SK-MEL-5 (cell line): Measurements from ENCODE around the gene AKAIN1. TPM values are rescaled to one million over a fixed set of nuclear protein-coding genes. Genes with fewer than 3 reads are reported as not detected.

ENCODE experiments used
- DNase-seq: peaks from one replicate; pipeline ENCODE4 v3.0.0-alpha.2; 2016; ENCODE audit warnings: low read depth, low spot score
- in situ Hi-C: cut with HindIII; loops from 2 replicates; pipeline ENCODE4 v1.10.0; 2016; ENCODE audit warnings: low sequenced_read_pairs, high pct_unique_total_duplicates, low pct_unique_long_range_greater_than_20kb
- polyA plus RNA-seq, 2 experiments: library from polyadenylated mRNA; depleted of rRNA; stranded (reverse); fragments of >200 nt; gene quantifications; 2 replicates each; pipeline ENCODE4 v1.2.3, GENCODE V29; 2015
- total RNA-seq: library from RNA; depleted of rRNA; stranded (reverse); fragments of >200 nt; shearing (Covaris generic); gene quantifications from 2 replicates; pipeline ENCODE4 v1.2.3, GENCODE V29; 2014; rRNA removed

Gene AKAIN1, protein sequence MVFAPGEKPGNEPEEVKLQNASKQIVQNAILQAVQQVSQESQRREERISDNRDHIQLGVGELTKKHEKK
- not detected in 2 replicates for total RNA-seq
- not detected in 2 replicates for polyA plus RNA-seq (2015; cell fraction: cytosol; rRNA removed)
- not detected in 2 replicates for polyA plus RNA-seq (2015; cell fraction: nucleus; rRNA removed)

DNA sequence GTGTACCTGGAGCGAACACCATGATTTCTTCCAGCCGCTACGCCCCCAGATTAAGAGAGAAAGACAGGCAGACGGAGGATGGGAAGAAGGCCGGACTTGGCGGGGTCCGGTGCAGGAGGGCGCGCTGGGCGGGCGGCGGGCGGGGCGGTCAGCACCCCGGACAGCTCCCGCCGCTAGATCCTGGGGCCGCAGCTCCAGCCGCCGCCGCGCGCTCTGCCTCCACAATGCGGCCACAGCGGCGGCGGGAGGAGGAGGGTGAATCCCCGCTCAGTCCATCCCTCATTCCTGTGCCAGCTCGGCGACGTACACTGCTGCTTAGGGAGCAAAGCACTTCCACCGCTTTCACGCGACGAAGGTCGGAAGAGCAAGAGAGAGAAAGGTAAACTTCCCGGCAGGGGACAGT is at the start of gene AKAIN1:
Gene AKAIN1 (minus strand): TSS at position 226 of the 403 bp plus-strand sequence. CDS start 204 bp downstream, at position 22.
- in situ Hi-C loops = no loop called here

DNA sequence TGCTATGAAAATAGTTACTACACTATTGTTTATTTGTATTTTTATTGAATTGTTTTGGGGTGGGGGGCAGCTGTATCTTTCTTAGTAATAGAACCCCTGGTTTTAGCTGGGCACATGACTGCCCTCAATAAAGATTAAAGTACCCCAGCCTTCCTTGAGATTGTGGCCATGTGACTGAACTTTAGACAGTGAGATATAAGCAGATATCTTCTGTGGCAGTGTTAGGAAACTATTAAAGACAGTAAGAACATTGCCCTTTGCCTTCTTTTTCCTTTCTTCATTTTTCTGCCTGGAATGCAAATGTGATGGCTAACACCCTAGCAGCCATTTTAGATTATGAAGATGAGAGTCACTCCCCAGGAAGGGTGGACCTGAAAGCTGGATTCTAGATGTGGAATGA is 47.9 kb upstream of the AKAIN1 start:
- in situ Hi-C loops = no loop called here
- DNase-seq = no peak

More for the DNA sequence above, at the start of gene AKAIN1:
- peak; percentile 8 for DNase-seq

- in situ Hi-C loops = no loop called here
- no peak for DNase-seq
These were observed 42.4 kb upstream of the AKAIN1 start for GRCh38 chr18:5239447-5239846.

- DNase-seq = peak; percentile 6
- in situ Hi-C loops = no loop called here
These were observed 41.4 kb upstream of the AKAIN1 start for GRCh38 chr18:5238371-5238976.

DNA sequence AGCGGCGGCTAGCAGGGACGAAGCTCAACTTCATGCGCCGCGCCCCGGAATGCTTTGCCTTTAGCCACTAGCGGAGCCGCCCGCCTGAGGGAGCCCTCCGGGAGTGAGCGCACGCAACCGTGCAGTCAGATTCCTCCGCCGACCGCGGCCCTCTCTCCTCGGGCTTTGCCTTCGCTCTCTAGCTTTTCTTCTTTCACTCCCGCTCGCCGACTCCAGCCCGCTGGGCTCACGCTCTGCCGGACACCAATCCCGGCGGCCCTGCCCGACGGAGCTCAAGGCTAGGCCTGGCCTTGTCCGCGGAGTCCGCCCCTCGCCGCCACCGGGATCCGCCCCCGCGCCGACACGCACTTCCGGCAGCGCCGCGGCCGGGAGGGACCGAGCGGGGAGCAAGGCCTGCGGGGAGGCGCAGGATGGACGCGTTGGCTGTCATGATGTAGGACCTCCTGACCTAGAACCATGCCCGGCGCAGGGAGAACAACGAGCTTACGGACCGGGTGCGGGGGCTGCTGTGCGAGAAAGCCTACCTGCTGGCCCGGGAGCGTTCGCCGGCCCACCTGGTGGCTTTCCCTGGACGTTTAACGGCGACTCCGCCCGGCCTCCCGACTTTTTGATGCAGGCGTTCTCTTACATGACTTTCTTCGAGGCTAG is 40.8 kb upstream of the AKAIN1 start:
- DNase-seq = peak; percentile 84
- in situ Hi-C loops = no loop called here

- in situ Hi-C loops = no loop called here
- no peak for DNase-seq
These were observed 40.1 kb upstream of the AKAIN1 start for GRCh38 chr18:5237083-5237722.

DNA sequence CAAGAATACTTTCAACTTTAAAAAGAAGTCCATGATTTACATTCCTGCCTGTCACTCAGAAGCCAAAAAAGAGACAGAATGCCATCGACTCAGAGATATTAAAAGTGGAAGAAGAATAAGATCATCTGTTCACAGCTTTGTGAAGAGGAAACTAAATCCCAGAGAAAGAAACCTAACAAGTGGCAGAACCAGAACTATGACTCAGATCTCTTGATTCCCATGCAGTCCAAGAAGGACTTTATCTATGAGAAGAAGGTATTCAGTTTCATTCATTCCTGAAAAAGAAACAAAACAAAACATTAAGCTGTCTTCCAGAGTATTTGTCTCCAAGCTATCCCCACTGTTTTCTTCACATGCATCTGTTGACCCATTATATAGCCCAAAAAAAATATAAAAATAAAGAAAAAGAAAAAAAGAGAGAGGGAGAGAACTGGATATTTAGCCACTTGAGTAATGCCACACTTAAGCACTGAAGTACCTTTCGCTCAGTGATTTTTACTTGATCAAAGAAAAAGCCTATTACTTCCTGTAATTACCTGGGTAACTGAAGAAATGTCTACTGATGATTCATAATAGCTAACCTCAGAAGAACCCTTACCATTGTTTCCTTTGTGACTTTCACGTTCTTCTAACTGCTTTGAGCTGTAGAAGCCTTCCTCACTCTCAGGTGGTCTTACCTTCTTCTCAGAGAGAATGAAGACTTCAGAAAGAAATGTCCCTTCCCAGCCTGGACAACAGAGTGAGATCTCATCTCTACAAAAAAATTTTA is 17.7 kb upstream of the AKAIN1 start:
- no peak for DNase-seq
- in situ Hi-C loops = no loop called here

DNA sequence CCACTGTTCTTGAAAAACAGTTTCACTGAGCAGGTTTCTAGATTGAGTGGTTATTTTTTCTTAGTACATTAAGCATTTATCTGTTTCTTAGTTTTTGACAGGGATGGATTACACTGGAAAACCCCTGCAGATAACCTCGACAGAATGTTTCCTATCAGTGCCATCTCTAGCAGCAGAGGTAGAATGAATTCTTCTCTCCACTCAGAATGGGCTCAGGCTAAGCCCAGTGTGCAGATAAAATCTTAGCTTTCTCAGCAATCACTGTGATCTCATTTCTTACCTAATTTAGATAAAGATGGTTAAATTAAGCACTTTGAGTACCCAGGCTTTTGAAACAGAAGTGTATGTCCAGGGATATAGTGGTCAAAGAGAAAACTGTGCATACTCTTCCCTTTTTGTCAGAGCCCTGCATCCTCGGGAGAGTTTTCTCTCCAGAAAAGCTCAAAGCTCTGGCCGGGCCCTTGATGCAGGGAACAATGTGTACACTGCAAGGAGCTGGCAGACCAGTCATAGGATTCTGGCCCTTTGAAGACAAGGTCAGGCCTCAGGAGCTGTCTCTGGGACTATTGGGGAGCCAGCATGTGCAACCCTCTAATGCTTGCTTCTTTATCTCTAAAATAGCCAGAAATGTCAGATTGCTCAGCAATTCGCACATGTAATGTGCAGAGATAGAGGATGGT is 10.6 kb upstream of the AKAIN1 start:
- no peak for DNase-seq
- in situ Hi-C loops = no loop called here

- no peak for DNase-seq
- in situ Hi-C loops = no loop called here
These were observed 1.3 kb upstream of the AKAIN1 start for GRCh38 chr18:5198311-5198710.

GRCh38 chr18:5197461-5197860 is 404 bp upstream of the AKAIN1 start:
- in situ Hi-C loops = no loop called here
- DNase-seq = no peak

- no peak for DNase-seq
- in situ Hi-C loops = no loop called here
These were observed 615 bp downstream of the AKAIN1 start for GRCh38 chr18:5196253-5197031.

GRCh38 chr18:5195656-5196055 is 1.4 kb downstream of the AKAIN1 start:
- in situ Hi-C loops = no loop called here
- no peak for DNase-seq

GRCh38 chr18:5180254-5180653 is 16.8 kb downstream of the AKAIN1 start:
- in situ Hi-C loops = no loop called here
- no peak for DNase-seq

GRCh38 chr18:5178519-5178918 is 18.5 kb downstream of the AKAIN1 start:
- in situ Hi-C loops = no loop called here

DNA sequence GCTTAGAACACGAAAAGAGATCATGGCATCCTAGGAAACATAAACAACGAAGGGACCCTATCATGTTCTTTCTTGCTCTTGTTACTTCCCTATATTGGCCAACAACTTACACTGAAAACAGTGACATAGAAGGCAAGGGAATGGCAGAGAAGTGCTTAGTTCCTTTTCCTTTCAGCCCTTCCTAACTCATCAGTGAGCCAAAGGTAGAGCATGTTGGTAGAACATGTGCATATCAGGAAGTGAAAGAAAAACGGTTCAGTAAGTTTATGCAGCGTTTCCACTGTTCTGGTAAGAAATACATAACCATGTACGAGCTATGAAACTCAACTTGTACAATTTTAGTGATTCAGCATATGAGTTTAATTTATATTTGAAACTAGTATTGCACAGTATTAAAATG is 21.7 kb downstream of the AKAIN1 start:
- in situ Hi-C loops = no loop called here
- DNase-seq = no peak

More at GRCh38 chr18:5178519-5178918, 18.5 kb downstream of the AKAIN1 start:
- no peak for DNase-seq

DNA sequence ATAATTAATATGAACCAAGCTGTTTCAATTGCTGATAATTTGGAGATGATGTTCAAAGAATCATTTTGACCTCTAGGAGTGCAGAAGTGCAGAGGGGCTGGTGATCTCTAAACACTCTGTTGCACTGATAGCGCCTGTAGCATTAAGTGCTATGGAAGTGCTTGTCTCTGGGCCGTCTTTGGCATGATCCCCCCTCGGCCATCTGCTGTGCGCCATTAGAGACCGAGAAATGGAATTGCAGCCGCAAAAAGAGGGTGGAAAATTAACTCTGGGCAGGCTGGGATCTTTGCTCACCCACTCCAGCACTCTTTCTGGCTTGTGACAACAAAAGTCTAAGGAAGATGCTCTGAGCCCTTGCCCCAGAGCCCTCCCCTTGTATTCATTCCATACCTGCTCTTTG is 23.4 kb downstream of the AKAIN1 start:
- in situ Hi-C loops = no loop called here
- DNase-seq = no peak

DNA sequence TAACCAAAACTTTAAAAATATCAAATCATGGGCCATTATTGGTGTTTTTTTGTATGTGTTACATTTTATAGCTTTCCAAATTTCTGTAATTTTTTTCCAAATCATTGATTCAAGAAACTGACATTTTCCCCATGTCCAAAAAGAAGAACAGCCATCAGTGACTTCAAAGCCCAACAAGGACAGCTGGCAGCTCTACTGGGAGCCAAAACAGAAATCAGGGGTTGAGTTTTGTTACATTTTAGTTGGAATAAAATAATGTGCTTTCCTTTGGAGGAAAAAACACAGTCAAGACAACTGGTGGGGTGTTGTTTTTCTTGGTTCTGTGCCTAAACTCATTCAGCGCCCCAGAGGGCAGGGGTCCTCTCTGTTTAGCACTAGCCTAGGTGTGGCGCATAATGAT is 23.8 kb downstream of the AKAIN1 start:
- no peak for DNase-seq
- in situ Hi-C loops = no loop called here
